NCI-H460 (cell line): ENCODE data around the gene PIPOX. TPM values are rescaled to one million over a fixed set of nuclear protein-coding genes. Genes with fewer than 3 reads are reported as not detected.

ENCODE experiments used
- DNase-seq: peaks from one replicate; pipeline ENCODE4 v3.0.0-alpha.2; 2016; ENCODE audit warnings: low read depth; ENCODE audit errors: extremely low read depth
- polyA plus RNA-seq: library from polyadenylated mRNA; depleted of rRNA; stranded (reverse); fragments of >200 nt; gene quantifications from 2 replicates; pipeline ENCODE4 v1.2.3, GENCODE V29; 2014; cell fraction: nucleus; rRNA removed
- total RNA-seq: library from RNA; depleted of rRNA; stranded (reverse); fragments of >200 nt; shearing (Covaris generic); gene quantifications from 2 replicates; pipeline ENCODE4 v1.2.3, GENCODE V29; 2014; rRNA removed

Gene PIPOX, protein sequence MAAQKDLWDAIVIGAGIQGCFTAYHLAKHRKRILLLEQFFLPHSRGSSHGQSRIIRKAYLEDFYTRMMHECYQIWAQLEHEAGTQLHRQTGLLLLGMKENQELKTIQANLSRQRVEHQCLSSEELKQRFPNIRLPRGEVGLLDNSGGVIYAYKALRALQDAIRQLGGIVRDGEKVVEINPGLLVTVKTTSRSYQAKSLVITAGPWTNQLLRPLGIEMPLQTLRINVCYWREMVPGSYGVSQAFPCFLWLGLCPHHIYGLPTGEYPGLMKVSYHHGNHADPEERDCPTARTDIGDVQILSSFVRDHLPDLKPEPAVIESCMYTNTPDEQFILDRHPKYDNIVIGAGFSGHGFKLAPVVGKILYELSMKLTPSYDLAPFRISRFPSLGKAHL
- 0.35 and 0.62 TPM in 2 replicates for total RNA-seq
- not detected in 2 replicates for polyA plus RNA-seq

DNA sequence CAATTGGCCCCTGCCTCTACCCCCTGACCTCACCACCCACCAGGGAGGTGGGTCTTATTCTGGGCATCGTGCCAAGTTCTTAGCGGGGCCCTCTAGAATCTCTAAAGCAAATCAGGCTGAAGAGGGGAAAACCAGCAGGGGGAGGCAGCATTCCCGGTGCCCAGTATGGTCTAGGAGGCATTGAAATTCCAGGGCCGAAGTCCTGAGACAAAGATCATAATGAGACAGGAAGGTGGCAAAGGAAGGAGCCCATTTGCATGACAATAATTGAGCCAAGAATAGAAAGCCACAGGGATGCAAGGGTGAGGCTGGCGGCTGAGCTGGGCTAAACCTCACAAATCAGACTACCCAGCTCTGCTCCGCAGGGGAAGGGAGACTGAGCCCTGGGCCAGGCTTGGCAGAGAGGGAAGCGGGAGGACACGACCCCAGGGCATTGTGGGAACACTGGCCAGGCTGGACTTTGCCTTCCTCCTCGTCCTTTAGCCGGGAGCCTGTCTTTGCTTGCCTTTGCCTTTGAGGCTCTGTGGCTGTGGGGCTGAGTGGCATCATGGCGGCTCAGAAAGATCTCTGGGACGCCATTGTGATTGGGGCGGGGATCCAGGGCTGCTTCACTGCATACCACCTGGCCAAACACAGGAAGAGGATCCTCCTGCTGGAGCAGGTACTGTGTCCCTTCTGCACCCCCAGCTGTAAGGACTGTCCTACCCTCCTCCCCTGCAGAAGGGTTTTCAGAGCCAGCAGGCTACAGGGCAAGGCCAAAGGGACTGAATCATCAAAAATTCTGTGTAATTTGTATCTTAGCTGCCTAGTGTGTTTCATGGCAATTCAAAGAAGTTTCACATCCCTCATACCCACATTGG is at the start of gene PIPOX:
Gene PIPOX (plus strand): TSS at position 463 of the 860 bp plus-strand sequence. CDS start 85 bp downstream, at position 548.
- DNase-seq: no peak

DNA sequence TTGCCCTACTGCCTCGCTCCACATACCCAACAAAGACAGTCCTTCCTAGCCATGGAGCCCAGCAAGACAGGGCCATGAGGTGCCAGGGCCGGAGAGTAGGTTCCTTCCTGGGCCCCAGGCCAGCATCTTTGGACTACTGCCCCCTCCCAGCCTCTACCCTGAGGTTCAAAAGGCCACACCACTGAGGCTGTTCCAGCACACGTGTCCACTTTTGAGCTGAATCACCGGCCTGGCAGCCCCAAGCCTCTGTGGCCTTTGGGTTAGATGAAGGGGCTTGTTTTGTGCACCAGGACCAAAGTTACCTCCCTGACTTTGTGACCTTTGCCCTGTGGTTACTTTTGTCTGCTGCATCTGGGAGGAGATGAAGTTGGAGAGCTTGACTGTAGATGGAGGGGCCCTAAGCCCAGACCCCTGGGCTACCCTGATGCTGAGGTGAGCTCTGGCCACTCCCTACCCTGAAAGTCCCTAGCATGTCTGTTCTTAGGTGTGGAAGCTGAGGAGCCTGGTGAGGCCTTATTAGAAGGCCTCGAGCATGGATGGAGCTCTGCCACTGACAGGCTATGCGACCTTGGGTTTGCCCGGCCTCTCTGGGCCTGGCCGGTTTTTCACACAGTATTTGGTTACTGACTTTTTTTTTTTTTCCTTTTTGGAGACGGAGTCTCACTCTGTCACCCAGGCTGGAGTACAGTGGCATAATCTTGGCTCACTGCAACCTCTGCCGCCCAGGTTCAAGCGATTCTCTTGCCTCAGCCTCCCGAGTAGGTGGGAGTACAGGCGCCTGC is 49.1 kb upstream of the PIPOX start:
- no peak for DNase-seq

DNA sequence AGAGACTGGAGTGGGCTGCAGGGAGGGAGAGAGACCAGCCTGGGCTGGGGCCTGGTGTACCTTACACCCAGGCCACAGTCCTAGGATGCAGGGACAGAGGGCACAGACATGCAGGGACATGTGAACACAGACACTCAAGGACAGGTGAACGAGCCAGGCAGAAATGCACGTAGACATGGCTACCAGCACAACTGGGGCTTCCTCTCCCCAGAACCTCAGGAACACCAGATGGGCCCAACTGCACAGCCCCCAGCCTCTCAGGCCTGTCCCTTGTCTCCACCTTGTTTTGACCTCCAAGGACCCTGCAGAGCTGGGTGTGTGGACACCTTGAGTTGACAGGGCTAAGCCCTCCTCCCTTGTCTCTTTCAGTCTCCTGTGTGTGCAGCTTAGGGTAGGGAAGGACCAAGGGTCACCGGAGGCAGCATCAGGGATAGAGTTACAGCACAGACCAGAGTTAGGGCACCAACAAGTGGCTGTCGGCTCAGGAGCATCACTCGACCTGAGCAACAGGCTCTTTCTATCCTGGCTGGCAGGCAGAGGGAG is 46.3 kb upstream of the PIPOX start:
- no peak for DNase-seq

DNA sequence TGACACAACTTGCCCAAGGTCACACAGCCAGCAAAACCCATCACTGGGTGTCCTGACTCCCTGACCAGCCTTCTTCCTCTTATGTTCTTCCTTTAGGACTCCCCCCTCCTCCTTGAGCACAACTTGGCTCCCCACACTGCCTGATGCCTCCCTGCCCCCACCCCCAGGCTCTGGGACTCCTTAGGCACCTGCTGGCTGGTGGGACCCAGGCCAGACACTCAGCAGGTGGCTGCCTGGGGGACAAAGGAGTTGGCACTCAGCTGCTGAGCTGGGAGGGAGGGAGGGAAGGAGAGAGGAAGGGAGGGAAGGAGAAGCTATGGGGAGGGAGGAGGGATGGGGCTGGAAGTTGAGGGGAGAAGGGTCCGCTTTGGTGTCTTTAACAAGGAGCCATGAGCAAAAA is 45.1 kb upstream of the PIPOX start:
- DNase-seq: no peak

DNA sequence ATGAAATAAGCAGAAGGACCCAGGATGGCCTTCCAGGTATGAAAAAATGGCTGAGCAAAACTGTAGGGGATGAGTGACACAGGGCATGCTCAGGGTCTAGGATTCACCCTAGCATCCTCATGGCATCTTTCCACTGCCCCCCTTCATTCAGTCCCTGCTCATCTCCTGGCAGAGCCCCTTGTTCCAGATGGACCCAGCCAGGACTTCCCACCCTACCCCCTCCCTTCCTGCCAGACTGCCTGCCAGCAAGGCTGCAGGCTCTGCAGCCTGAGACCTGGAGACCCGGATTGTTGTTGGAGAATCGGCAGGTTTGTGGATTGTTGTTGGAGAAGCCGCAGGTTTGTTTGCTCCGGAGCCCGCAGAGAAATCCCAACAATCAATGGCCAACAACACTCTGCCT is 43.7 kb upstream of the PIPOX start:
- no peak for DNase-seq

DNA sequence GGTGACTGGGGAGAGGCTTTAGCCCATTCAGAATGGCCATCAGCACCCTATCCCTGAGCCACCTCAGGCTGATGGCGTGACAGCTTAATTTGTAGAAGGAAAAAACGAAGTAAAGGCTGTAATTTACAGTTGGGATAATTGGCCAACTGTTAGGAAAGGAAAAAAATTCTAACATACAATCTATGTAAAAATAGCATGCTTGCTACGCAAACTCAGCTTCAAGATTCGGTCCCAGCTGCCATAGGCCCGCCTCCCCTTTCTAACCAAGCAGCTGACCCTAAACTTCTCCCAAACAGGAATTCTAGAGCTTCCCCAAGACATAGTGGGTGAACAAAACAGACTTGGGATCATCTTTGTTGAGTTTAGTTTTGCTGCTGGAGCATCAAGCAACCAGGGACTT is 42.0 kb upstream of the PIPOX start:
- DNase-seq: no peak

DNA sequence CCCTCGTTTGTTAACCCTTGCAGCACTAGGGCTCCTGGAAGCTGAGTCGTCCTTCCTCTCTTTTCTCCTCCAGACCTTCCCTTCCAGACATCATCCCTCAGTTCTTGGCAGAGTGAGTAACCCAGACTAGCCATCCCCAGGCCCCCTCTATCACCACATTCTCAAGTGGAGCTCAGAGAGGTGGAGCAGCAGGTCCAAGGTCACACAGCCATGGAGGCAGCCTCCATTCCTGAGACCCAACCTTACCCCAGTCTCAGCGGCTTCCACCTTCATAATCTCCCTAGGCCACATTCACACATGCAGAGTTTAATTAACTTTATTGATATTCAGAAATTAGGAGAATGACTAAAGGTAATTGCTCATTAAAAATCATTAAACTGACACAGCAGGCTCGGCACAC is 40.1 kb upstream of the PIPOX start:
- no peak for DNase-seq

DNA sequence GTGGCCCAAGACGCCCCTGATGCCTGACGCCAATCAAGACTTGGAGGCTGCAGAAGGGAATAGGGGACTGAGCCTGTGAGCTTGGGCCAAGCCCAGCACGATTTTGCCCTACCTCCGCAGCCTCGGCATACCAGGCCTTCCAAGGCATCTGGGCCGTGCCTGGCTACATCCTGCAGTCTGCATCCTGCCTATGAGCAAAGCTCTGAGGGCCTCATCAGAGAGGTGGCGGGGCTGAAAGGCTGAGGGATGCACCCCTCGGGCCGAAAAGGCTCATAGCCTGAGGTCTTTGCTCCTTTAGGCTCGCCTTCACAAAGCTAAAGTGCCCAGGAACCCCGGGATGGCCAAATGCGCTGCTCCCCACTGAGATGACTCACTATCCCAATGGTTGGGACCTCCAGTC is 39.7 kb upstream of the PIPOX start:
- DNase-seq: no peak

DNA sequence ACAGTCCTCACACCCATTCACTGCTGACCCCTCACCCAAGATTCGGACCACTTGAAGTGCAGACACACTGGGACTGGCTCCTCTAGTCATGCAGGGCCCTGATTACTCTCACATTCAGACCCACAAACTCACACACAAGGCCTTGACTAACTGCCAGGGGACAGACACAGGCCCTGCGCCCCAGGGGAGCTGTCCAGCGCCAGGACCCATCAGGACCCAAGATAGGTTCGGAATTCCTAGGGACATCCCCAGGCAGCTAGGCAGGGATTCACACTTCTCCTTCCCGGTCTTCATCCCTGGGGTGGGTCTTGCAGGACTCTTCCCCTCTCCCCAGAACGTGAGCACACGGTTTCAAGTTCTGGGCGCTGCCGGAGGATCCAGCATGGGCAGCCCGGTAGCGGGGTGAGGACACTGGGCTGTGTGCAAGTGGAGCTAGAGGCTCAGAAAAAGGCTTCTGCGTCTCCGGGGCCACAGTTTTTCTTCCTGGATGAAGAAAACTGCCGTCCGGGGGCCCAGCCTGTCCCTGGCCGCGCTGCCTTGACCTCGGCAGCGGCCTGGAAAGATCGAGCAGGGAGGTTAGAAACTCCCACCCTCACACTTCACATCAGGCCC is 38.8 kb upstream of the PIPOX start:
- DNase-seq: peak; percentile 8

DNA sequence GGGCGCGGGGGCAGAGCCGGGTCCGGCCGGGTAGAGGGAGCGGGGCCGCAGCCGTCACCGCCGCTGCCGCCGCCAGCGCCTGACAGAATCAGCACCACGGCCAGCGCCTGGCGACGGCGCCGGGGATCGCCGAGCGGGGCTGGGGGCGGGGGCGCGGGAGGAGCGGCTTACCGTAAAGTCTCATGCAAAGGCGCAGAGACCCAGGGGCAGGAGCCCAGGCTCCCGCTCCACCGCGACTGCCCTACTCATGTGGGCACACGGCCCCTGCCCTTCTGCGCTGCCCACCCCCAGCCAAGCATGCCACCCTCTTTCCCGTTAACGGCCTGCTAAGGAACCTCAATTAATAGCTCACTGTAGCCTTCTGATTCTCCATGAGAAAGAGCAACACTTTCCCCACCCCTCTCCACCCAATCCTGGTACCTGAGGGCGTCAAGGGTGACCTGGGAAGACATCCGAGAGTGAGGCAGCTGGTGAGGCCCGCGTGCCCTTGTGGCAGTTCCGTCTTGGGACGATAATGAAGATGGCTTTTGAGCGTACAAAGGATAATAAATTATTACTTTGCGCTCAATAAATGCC is 36.9 kb upstream of the PIPOX start, which contains the start of gene SEZ6:
Gene SEZ6 (minus strand): TSS at position 98 of the 576 bp plus-strand sequence. CDS start 164 bp downstream, outside the sequence.
- DNase-seq: peak; percentile 55

DNA sequence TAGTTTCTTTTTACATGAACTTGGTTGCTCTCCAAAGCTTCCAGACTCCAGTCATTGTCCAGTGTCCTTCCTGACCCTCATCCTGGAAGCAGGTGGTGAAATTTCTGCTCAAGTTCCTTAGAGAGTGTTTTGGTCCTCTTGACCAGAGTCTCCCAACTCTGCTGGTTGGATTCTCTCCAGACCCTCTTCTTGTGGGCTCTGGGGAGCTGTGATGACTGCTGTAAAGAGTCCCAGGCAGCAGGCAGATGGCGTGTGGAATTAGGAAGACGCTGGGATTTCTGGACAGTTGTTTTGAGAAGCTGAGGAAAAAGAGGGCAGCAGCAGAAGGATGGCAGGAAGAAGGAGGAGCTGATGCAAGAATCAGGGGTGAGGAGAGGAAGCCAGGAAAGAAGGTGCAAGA is 35.5 kb upstream of the PIPOX start:
- DNase-seq: no peak

DNA sequence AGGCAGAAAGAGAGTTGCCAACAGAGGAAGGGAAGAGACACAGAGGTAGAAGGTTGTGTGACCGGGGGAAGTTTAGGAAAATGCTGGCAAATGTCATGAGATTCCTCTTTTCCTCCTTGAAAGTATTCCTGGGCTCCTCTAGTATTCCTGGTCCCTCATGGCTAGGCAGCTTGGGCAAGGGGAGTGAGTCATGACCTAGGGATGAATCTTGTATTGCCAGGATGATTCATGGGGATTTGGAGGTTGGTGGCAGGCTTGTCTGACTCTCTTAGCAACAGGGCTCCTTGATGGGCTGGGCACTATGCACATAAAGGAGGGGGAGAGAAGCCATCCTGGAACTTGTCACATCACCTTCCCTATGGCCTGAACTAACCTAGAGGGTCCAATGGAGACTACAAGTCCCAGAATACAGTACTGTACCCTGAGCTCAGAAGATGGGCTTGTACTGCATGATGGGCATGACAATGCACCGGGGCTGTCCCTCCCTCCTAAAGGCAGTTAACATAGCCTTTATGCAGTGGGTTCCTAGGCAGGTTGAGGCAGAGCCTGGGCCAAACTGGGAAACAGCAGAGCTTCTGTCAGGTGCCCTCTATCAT is 35.0 kb upstream of the PIPOX start:
- DNase-seq: peak; percentile 6

DNA sequence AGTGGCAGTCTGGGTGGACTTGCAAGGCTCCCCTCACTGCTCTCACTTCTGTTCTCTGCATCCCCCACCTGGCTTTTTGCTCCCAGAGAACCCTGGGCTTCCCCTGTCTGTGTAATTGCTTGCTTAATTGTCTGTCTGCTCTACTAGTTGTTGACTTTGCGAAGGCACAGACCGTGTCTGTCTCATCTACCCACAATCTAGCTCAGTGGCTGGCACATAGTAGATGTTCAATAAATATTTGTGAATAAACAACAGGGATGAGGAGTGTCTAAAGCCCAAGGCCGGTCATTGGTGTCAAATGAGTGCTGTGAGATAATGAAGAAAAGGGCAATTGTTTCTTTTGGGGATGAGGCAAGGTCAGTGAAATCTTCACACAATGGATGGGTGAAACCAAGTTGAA is 34.4 kb upstream of the PIPOX start:
- DNase-seq: no peak

DNA sequence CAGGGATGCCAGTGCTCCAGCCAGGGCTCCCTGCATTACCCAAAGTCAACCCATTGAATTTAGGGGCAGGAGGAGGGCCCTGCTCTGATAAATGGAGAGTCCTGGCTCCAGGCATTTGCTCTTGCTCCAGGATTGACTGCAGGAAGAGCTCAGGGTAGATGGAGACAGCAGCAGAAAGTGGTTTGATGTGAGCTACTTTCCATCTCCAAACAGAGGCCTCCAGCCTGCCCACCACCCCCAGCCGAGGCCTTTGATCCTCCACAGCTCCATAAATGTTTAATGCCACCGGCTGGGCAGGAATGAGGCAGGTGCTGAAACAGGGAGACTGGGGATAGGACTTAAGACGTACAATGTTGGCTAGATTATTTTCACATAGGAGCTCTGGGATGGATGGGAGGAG is 32.8 kb upstream of the PIPOX start:
- no peak for DNase-seq

DNA sequence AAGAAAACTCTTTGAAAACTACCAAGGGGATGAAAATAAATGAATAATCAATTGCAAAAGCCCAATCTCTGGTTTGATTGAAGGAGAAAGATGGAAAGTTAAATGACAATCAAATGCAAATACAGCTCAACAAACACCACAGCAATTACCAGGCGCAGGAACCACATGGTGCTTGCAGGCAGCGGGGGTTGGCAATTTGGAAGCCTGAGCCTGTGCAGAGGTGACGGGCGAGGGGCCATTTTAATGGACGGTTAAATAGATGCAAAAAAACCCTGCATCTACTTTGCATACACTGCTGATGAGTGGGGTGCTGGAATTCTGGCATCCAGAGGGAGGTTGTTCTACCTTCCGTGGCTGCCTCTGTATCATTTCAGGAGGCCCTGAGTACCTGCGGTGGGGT is 32.4 kb upstream of the PIPOX start:
- DNase-seq: no peak

DNA sequence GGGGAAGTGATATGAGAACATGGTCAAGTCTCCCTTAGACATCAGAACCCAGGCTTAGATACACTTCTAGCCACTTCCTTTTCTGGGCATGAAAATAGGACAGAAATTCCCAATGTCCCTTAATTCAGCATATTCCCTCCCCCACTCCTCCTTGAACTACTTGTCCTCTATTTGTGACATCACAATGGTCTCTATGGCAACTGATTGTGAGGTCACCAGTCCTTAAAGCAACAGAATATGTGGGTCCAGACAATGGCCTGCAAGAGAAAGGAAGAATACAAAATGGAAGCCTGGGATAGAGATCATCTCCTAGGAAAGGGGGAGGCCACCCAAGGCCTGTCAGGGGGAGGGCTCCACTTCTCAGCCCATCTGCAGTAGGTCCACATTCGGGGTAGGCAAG is 30.4 kb upstream of the PIPOX start:
- DNase-seq: no peak

DNA sequence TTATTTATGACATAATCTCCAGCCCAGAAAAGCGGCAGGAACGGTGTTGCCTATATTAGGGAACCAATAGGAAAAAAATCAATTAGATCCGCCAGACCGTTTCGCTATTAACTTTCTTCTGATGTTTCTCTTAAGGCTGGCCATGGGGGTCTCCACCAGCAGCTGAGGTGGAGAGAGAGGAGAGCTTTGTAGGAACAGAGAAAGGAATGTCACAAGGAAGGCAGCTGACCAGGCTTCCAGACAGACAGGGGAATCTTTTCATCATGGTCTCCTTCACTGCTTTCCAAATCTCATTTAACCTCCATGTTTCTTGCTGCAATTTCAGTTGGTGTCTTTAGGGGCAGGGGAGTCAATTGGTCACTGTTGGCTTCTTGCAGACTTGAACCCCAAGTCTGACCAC is 28.2 kb upstream of the PIPOX start:
- DNase-seq: no peak

DNA sequence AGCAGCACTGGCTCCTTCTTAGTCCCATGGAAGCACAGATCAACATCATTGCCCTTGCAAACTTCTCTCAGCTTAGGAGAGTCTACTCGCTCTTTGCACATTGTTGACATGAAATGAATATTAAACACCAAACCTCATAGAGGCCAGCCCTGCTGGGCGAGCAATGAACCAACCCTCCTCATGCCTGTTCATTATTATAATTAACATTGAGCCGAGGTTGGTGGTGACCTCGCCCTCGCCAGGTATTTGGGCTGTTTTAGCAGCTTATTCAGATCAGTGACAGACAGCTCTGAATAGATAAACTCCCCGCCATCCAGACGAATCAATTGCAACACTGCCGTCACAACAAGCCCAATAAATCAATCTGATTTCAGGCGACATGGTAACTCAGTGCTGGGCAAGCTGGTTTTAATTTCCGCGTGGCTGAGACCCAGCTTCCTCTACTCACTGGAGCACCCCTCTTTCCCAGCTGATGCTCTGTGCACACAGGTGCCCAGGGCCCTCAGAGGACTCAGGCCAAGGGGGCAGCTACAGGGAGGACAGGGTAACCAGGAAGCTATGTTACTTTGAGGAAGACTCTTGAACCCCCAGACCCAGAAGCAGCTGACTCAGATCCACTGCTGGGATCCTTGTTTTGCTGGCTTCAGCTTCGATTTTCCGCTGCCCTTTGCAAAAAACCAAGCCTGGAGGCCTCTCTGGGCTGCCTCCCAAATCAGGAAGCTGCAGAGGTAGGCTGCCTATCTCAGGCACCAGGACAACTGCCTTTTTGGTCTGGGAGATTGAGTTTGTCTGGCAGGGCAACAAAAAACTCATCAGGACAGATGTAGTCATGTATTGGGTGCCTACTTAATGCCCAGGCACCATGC is 26.4 kb upstream of the PIPOX start:
- DNase-seq: no peak
